AG09319 (cell line): ENCODE data around the gene PHF20.
"Not testable (repeated sequence)": the region's sequence is repeated elsewhere in the genome, so short reads cannot be mapped to it uniquely, and the experiment has no call there.

Experiments used
- DNase-seq: peaks from one replicate; pipeline ENCODE4 v3.0.0-alpha.2; 2010; ENCODE audit warnings: low read depth; ENCODE audit errors: extremely low read depth
- TF ChIP-seq, protein P1 (sequence below): IDR thresholded peaks from 2 replicates; pipeline ENCODE4 v1.5.1; 2011; ENCODE audit warnings: low read depth, mild to moderate bottlenecking, inconsistent platforms, low read length, moderate library complexity

Gene PHF20

GRCh38 chr20:35950093-35950492, 178.3 kb downstream of the PHF20 start:
- TF ChIP-seq, protein P1, sequence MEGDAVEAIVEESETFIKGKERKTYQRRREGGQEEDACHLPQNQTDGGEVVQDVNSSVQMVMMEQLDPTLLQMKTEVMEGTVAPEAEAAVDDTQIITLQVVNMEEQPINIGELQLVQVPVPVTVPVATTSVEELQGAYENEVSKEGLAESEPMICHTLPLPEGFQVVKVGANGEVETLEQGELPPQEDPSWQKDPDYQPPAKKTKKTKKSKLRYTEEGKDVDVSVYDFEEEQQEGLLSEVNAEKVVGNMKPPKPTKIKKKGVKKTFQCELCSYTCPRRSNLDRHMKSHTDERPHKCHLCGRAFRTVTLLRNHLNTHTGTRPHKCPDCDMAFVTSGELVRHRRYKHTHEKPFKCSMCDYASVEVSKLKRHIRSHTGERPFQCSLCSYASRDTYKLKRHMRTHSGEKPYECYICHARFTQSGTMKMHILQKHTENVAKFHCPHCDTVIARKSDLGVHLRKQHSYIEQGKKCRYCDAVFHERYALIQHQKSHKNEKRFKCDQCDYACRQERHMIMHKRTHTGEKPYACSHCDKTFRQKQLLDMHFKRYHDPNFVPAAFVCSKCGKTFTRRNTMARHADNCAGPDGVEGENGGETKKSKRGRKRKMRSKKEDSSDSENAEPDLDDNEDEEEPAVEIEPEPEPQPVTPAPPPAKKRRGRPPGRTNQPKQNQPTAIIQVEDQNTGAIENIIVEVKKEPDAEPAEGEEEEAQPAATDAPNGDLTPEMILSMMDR: no peak
- no peak for DNase-seq

DNA sequence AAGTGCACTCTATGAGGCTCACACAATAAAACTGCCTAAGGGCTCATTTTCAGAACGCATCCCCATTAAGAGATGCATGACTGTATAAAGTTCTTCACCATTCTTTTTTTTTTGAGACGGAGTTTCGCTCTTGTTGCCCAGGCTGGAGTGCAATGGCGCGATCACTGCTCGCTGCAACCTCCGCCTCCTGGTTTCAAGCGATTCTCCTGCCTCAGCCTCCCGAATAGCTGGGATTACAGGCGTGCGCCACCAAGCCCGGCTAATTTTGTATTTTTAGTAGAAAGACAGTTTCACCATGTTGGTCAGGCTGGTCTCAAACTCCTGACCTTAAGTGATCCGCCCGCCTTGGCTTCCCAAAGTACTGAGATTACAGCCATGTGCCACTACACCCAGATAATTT, 180.3 kb downstream of the PHF20 start:
- DNase-seq: not testable (repeated sequence)

DNA sequence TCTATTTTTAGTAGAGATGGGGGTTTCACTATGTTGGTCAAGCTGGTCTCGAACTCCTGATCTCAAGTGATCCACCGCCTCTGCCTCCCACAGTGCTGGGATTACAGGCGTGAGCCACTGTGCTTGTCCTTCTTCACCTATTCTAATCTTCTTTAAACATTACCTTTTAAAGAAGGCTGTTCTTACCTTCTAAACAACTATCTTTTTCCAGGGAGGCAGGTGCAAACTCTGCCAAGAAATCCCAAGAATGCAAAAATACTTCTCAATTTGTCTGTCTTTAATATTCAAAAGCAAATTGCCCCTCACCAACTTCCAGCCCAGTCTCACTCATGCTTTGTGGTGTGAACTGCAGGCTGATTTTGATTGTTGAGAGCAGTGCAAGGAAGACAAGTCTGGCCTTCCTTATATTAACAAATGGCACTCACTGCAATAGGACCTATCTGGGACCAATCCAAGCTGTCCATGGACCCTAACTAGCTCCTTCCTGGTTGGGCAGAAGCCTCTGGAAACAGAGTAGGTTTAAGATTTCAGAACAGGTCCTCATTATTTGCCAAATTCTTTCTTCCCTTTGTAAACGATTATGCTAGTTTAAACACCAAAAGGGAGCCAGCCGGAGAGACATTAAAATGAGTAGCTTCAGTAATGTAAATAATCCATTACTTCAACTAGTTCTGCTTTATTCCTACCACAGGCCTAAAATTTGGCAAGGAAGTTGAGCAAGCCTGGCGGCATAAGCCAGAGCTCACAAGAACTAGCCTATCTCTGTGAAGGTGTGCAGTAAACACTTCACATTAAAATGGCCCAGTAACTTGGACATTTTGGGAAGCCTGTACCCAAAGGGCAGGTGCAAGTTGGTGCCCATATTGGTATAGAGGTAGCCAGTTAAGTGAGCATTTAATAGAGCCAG, 180.9 kb downstream of the PHF20 start:
- TF ChIP-seq, protein P1: no peak
- DNase-seq: no peak

- DNase-seq: no peak
- TF ChIP-seq, protein P1: no peak
Measured at GRCh38 chr20:35953387-35954199, 181.8 kb downstream of the PHF20 start.

- TF ChIP-seq, protein P1: peak; percentile 97
- DNase-seq: peak; percentile 92
Measured at GRCh38 chr20:35954200-35954906, 182.5 kb downstream of the PHF20 start, which contains the start of gene SCAND1. TSS of gene SCAND1 (minus strand) at chr20:35954502. CDS start at chr20:35954284, 218 bp downstream.

GRCh38 chr20:35954907-35955251, 183.1 kb downstream of the PHF20 start:
- DNase-seq: no peak
- TF ChIP-seq, protein P1: no peak

DNA sequence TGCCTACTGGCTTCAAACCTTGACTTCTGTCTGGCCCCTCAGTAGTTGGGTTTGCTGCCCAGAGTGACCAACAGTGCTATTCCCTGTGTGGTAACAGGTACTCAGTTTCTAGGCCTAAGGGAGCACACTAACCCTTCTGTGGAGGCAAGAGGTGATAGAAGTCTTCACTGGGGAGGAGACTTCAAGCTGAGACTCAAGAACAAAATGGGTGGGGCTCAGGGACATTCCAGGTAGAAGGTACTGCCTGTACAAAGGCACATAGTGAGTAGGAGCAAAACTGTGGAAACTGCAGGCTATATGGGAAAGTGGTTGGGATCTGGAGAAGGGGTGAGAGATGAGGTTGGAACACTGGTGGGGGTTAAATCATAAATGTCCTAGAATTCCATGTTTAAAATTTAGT, 184.8 kb downstream of the PHF20 start:
- TF ChIP-seq, protein P1: no peak
- DNase-seq: no peak

GRCh38 chr20:35959291-35959690, 187.5 kb downstream of the PHF20 start:
- DNase-seq: not testable (repeated sequence)
